Measurements from ENCODE around the gene TMEM106C. TPM values are rescaled to one million over a fixed set of nuclear protein-coding genes. Genes with fewer than 3 reads are reported as not detected.

TMEM106C gene, protein sequence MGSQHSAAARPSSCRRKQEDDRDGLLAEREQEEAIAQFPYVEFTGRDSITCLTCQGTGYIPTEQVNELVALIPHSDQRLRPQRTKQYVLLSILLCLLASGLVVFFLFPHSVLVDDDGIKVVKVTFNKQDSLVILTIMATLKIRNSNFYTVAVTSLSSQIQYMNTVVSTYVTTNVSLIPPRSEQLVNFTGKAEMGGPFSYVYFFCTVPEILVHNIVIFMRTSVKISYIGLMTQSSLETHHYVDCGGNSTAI
- total RNA-seq (2014; rRNA removed; shearing (Covaris generic)): 126 and 132 TPM in 2 replicates

DNA sequence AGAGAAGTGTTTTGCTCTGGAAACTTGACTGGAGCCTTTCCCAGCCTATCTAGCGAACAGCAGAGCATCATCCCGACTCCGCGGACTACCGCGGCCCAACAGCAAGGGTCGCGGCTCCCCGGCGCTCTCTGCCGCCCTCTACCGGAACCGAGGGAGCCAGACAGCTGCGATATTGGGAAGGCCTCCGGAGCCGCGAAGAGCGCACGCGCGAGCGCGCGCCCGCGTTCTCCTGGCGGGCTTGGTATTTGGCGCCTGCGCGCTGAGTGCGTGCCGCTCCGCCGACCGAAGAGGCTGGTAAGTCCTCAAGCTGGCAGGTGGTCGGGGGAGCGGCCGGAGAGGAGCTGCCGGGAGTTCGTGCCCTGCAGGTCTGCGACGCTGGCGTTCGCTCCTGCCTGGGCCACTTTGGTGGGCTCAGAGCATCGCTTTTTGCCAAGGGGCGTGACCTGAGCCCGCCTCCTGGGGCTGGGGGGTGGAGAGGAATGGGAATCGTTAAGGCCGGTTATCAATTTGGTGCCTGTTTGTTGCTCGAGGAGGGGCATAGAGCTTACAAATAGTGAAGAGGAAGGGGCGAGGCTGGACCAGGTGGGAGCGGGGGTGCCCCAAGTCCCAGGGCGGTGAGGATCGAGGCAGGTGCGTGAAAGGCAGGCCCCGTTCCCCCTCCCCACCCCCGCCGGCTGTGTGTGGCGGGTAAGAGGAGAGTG lies at the start of gene TMEM106C:
TMEM106C (plus strand) TSS at position 257 of the 701 bp plus-strand sequence. CDS start 641 bp downstream, outside the sequence.
- DNase-seq (ENCODE audit: low spot score): peak; percentile 96

DNA sequence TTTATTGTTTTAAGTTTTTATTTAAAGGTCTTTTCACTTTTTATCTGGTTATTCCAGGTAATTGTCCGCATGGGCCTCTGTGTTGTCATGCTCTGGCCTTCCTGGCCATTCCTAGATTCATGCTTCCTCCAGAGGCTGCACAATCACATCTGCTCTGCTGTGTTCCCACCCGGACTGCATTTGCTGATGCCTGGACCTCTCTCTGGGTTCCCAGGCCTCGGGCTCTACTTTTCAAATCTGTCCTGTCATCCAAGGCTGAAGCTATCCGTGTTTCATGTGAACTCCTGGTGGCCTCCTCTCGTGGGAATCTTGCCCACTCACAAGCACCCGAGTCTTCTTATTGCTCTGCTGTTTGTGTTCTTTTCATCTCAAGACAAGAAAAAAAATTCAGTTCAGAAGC lies 42.5 kb upstream of the TMEM106C start:
- DNase-seq (ENCODE audit: low spot score): no peak

- no peak for DNase-seq (ENCODE audit: low spot score)
Observed at GRCh38 chr12:47921907-47922306, 41.5 kb upstream of the TMEM106C start.

DNA sequence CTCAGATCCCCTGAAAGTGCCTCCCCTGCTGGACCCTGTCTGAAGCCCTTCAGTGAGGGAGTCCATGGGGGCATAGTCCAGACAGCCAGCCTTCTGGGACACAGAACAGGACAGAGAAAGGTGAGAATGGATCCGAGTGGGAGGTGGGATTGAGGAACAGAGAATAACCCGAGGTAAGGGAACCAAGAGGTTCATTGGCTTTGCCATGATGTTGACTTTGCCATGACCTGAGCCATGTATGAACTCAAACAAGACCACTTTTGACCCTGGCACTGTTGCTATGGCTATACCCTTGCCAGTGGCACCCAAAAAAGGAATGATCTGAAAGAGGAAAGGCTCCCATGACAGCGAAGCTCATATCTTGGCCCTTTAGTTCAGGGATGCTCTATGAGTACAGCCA lies 36.0 kb upstream of the TMEM106C start:
- DNase-seq (ENCODE audit: low spot score): no peak

- no peak for DNase-seq (ENCODE audit: low spot score)
Observed at GRCh38 chr12:47930634-47931033, 32.8 kb upstream of the TMEM106C start.

DNA sequence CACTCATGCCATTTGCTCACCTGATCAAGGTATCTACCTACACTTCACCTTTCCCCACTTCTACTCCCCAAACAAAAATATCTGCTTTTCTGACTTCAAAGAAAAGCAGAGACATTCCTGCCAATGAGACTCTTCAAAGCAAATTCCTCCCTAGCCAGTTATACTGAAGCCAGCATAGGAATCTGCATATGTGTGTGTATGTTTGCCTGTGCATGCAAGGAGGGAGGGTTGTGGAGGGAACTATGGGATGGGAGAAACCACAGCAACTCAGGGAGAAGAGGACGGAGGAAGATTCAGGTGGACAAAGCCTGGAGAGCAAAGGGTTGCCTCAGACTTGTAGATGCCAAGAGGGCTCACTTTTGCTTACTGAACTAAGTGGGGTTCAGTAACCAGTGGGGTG lies 32.2 kb upstream of the TMEM106C start:
- no peak for DNase-seq (ENCODE audit: low spot score)

DNA sequence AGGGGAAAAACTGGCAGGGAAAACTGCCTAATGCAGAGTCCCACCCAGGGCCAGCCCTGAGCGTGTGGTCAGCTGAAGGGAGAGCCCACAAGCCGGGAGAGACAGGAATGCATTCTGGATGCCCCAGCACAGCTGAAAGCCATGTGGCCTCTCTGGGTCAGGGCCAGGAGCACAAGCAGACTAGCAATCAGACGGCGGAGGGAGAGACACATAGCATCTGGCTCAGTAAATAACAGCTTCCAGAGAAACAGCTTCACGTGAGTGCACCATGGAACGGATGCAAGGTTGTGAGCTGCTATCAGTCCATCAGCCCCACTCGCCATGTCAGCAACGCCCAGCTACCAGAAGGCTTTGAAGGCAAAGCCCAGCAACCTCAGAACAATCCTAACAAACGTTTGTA lies 28.2 kb upstream of the TMEM106C start:
- DNase-seq (ENCODE audit: low spot score): no peak

DNA sequence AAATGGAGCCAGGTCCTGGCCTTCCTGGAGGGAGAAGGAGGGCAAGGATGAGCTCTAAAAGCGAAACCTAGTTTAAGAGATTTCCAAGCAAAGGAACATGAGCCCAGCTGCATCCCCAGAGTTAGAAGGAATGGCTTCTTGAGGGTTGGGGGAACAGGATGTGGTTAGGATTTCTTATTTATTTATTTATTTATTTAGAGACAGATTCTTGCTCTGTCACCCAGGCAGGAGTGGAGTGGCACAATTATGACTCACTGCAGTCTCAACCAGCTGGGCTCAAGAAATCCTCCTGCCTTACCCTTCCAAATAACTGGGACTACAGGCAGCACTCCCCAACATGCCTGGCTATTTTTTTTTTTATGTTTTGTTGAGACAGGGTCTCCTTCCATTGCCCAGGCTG lies 25.3 kb upstream of the TMEM106C start:
- DNase-seq (ENCODE audit: low spot score): no peak

GRCh38 chr12:47938594-47938993 lies 24.8 kb upstream of the TMEM106C start:
- DNase-seq (ENCODE audit: low spot score): no peak

DNA sequence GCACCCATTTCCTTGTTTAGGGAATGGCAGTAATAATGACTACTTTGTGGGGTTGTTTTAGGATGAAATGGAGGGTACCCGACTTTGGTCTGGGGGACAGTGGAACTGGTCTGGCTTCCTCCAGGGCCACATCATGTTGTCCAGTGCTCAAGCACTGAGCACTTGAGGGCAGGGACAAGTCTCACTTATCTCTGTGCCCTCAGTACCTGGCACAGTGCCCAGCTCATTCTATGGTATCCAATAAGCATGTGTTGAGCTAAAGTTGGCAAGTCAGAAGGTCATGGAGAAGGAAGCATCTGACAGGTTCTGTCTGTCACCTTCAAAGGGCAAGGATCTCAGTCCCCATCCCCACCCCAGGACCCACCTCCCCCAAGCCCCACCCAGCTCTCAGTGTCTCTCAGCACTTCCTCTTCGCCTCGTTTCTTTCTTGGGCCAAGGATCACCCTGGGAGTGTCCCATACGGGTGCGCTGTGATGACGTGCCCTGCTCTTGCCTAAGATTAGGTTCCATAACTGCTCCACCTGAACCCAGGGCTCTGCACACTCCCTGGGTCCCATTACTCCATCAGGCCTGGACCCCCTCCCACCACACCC lies 24.3 kb upstream of the TMEM106C start:
- peak; percentile 33 for DNase-seq (ENCODE audit: low spot score)

DNA sequence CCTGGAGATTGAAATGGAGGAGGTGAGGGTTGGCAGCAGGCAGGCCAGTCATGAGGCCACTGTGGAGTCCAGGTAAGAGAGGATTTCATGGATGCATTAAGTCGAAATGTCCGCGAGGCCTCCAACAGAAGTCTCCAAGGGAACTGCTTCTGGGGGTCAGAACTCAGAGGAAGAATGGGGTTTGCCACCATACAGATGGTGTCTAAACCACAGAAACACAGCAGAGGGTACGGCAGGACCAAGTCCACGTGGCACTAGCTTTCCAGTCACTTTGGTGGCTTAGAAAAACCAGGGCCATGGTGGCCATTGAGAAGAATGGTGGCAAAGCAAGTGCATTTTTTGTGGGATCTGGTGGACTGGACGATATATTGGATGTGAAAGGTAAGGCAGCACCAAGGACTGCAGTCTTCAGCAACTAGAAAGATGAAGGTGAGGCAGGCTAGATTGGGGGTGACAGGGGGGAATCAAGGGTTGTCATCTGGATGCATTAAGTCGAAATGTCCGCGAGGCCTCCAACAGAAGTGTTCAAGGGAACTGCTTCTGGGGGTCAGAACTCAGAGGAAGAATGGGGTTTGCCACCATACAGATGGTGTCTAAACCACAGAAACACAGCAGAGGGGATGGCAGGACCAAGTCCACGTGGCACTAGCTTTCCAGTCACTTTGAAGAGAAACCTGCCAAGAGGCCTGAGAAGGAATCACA lies 22.5 kb upstream of the TMEM106C start:
- DNase-seq (ENCODE audit: low spot score): no peak

DNA sequence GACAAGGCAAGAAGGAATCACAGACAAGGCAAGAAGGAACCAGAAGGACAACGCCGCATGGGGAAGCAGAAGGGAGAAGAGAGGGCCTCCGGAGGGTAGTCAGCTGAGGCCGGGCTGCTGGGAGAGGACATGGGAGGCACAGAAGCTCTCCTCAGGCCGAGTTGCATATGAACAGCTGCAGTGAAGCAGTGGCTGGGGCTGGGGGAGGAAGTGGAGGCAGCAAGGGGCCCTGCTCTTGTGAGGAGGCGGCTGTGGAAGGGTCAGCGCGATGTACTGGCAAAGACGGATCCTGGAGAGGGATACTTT lies 22.0 kb upstream of the TMEM106C start:
- DNase-seq (ENCODE audit: low spot score): no peak

- no peak for DNase-seq (ENCODE audit: low spot score)
Observed at GRCh38 chr12:47941871-47942613, 21.4 kb upstream of the TMEM106C start.

DNA sequence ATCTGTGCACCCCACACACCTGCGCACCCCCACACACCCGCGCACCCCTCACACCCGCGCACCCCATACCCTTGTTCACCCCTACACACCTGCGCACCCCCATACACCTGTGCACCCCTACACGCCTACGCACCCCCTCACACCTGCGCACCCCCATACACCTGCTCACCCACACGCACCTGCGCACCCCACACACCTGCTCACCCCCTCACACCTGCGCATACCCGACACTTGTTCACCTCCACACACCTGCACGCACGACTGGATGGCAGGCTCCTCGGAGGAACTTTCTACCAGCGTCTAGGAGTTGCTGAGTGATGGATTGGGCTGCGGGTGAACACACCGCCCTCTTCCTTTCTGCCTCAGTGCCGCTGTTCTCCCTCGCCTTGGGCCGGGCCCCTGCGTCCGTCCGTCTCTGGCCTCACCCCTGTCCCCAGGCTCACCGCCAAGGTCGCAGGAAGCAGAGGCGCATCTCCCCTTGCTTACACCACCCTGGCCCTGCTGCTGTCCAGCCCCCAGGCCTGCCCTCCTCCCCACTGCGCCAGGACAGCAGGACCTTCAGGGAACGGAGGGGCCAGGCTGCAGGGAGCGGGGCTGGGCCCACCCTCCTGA lies 20.7 kb upstream of the TMEM106C start:
- DNase-seq (ENCODE audit: low spot score): no peak

DNA sequence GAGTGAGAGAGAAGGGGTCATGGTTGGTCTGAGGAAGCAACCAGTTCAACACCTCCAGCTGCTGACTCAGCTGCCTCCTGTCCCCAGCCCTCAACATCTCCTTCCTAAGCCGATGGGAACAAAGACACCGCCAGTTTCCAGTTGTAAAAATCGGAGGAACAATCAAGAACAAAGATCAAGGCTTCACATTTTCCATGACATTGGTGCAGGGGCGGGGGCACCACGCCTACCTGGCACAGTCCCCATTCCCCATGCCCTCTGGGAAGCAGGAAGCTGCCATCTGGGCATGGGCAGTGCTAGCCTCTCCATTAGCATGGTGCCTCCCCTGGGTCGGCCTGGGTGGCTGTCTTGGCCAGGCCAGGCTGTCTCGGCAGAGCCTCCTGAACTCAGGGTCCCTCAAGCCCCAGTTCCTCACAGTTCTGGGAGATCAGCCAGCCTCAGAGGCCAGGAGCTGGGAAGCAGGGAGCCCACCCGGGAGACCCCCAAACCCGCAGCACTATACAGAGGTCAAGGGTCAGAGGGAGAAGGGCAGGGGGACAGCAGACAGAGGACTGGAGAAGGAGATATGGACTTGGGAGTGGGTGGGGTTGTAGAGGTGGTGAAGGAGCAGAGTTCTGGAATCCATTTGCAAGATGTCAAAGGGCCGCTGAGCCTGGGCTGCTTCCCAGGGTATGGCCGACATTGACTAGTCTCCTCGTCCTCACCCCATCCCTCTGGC lies 19.6 kb upstream of the TMEM106C start:
- DNase-seq (ENCODE audit: low spot score): peak; percentile 31

GRCh38 chr12:47944685-47945340 lies 18.6 kb upstream of the TMEM106C start:
- DNase-seq (ENCODE audit: low spot score): no peak

GRCh38 chr12:47945341-47945728 lies 18.1 kb upstream of the TMEM106C start:
- DNase-seq (ENCODE audit: low spot score): no peak

DNA sequence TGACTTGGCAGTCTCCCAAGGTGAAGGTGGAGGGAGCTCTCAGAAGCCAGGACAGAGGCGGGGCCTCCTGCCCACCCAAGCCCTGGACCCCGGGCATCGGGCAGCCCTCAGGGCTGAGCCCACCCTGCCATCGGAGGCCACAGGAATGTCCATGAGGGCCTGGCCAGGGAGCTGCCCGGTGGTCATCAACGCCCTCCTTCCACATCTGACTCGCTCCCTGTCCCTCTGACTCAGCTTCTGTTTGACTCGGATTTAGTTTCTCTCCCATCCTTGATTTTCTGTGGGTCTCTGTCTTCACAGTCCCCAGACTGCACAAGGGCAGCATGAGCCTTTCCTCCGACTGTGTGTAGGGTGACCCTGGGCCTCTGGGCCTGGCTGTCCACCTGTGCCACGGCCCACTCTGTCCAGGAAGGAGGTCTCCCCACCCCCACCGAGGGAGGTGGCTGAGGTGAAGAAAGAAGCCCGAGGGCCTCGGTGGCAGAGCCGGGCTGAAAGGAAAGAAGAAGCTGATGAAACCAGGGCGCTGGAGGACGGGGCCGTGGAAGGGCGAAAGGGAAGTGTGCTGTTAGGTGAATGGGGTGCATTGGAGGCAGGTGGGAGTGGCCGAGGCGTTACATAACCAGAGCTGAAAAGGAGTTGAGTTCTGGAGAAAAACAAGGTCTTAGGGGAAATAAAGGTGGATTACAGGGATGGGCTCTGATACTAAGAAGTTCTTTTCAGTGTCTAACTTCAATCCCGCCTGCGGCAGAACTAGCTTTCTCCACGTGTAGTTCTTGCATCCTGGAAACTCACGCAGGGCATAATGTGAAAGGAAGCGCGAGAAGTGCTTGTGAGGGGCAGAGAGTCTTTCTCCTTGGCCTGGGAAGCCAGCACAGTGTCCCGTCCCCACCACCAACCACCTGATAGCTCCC lies 16.7 kb upstream of the TMEM106C start:
- no peak for DNase-seq (ENCODE audit: low spot score)

DNA sequence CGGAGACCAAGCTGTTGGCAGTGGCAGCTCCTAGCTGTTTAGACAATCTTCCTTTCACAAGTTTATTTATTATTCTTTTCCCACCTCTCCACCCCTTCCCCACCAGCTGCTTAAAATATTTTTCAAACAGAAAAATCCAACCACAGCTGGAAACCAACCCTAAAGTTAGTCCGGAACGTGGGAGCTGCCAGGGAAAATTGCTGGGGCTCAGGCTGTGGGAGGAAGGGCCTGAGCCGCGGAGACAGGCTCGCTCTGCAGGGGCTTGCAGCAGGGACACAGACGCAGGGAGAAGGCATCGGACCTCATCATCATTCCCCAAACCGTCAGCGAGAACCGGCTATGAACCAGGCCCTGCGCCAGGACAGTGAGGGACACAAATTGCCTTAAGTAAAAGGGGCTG lies 16.1 kb upstream of the TMEM106C start:
- no peak for DNase-seq (ENCODE audit: low spot score)
